DND-41 (cell line): ENCODE data around the gene CHM.
"Not testable (repeated sequence)": the region's sequence is repeated elsewhere in the genome, so short reads cannot be mapped to it uniquely, and the experiment has no call there.

ENCODE experiments used
- ATAC-seq: fragments of 200-7000 bp; cut with Tn5 transposase; 3 replicates; pipeline ENCODE4 v1.9.1; 2021; ENCODE audit warnings: low read depth; ENCODE audit not compliant: insufficient read depth
- DNase-seq: peaks from one replicate; pipeline ENCODE4 v3.0.0-alpha.2; 2020
- H2AFZ ChIP-seq: 2 replicates; pipeline ENCODE4 v1.6.0; 2012; ENCODE audit warnings: low read depth, low read length
- H3K27ac ChIP-seq: 2 replicates; pipeline ENCODE4 v1.5.1; 2012; ENCODE audit warnings: low read length, inconsistent platforms
- H3K27me3 ChIP-seq: fragments of 200-600 bp; sonication (generic); 2 replicates; pipeline ENCODE4 v1.6.0; 2012; ENCODE audit warnings: low read length, mild to moderate bottlenecking, inconsistent platforms; ENCODE audit not compliant: insufficient read depth, poor library complexity
- H3K36me3 ChIP-seq: 2 replicates; pipeline ENCODE4 v1.5.1; 2012; ENCODE audit warnings: low read length, inconsistent platforms; ENCODE audit not compliant: insufficient read depth
- H3K4me1 ChIP-seq: 2 replicates; pipeline ENCODE4 v1.5.1; 2012; ENCODE audit warnings: mild to moderate bottlenecking, low read length; ENCODE audit not compliant: insufficient read depth
- H3K4me2 ChIP-seq: 2 replicates; pipeline ENCODE4 v1.6.0; 2012; ENCODE audit warnings: mild to moderate bottlenecking, moderate library complexity, low read length, inconsistent platforms; ENCODE audit not compliant: insufficient read depth
- H3K4me3 ChIP-seq, 2 experiments: fragments of 200-600 bp in 1 of 2; shearing (Covaris generic) in 1 of 2; 2 replicates each; pipeline ENCODE4 v1.5.1; 2012 to 2016; ENCODE audit warnings: inconsistent platforms in 2 of 2, low read length in 2 of 2, mild to moderate bottlenecking in 2 of 2, low read depth in 1 of 2, moderate library complexity in 1 of 2
- H3K79me2 ChIP-seq: 2 replicates; pipeline ENCODE4 v1.6.0; 2012; ENCODE audit warnings: low read length, inconsistent platforms; ENCODE audit not compliant: insufficient read depth
- H3K9ac ChIP-seq: 2 replicates; pipeline ENCODE4 v1.6.0; 2012; ENCODE audit warnings: low read depth, mild to moderate bottlenecking, inconsistent platforms, low read length, moderate library complexity
- H3K9me3 ChIP-seq: 2 replicates; pipeline ENCODE4 v1.5.1; 2012; ENCODE audit warnings: low read length, moderate library complexity, mild to moderate bottlenecking, inconsistent platforms; ENCODE audit not compliant: insufficient read depth, severe bottlenecking
- H4K20me1 ChIP-seq: 2 replicates; pipeline ENCODE4 v1.6.0; 2012; ENCODE audit warnings: low read length; ENCODE audit not compliant: insufficient read depth
- CTCF ChIP-seq: IDR thresholded peaks from 2 replicates; pipeline ENCODE4 v1.5.1; 2012; ENCODE audit warnings: borderline replicate concordance, low read length, moderate library complexity, mild to moderate bottlenecking; ENCODE audit not compliant: poor library complexity, severe bottlenecking; ENCODE audit errors: extremely low read depth
- EZH2 ChIP-seq: IDR thresholded peaks from 3 replicates; pipeline ENCODE4 v1.6.1; 2012; ENCODE audit warnings: borderline replicate concordance, low read depth, mild to moderate bottlenecking, moderate library complexity, low read length, inconsistent platforms; ENCODE audit not compliant: severe bottlenecking

CHM gene

GRCh38 chrX:86023811-86024210 lies 23.5 kb downstream of the CHM start:
- no peak overlapping the region for H3K27ac ChIP-seq
- H3K4me3 ChIP-seq, result no peak overlapping the region
- no peak overlapping the region for H2AFZ ChIP-seq
- no peak overlapping the region for H3K9ac ChIP-seq
- H3K4me2 ChIP-seq, result no peak overlapping the region
- peaks cover 6% of the 10 kb centered on the region; the same call in 1 of the 2 replicates for H3K79me2 ChIP-seq
- TF ChIP-seq CTCF (no peak), EZH2 (no peak)
- no peaks in the 10 kb centered on the region for H3K4me1 ChIP-seq
- ATAC-seq (no peak), DNase-seq (no peak)
- H3K9me3 ChIP-seq, result no peaks in the 10 kb centered on the region
- H4K20me1 ChIP-seq, result no peaks in the 10 kb centered on the region
- H3K27me3 ChIP-seq, result no peaks in the 10 kb centered on the region
- H3K36me3 ChIP-seq, result peaks cover 19% of the 10 kb centered on the region; the same call in 1 of the 2 replicates

GRCh38 chrX:86021652-86022289 lies 25.6 kb downstream of the CHM start:
- no peak overlapping the region for H3K9ac ChIP-seq
- peaks cover 8% of the 10 kb centered on the region; the same call in 1 of the 2 replicates for H3K79me2 ChIP-seq
- H3K4me2 ChIP-seq, result no peak overlapping the region
- no peaks in the 10 kb centered on the region for H3K4me1 ChIP-seq
- H3K27ac ChIP-seq, result no peak overlapping the region
- H3K36me3 ChIP-seq, result peaks cover 25% of the 10 kb centered on the region; the same call in 1 of the 2 replicates
- H2AFZ ChIP-seq, result no peak overlapping the region
- TF ChIP-seq EZH2 (no peak), CTCF (no peak)
- H3K27me3 ChIP-seq, result no peaks in the 10 kb centered on the region
- ATAC-seq (no peak), DNase-seq (no peak)
- H3K4me3 ChIP-seq, result no peak overlapping the region
- no peaks in the 10 kb centered on the region for H4K20me1 ChIP-seq
- H3K9me3 ChIP-seq, result no peaks in the 10 kb centered on the region

- H3K4me1 ChIP-seq, result no peaks in the 10 kb centered on the region
- peaks cover 7% of the 10 kb centered on the region; the same call in 1 of the 2 replicates for H3K36me3 ChIP-seq
- H3K27ac ChIP-seq, result no peak overlapping the region
- H3K4me2 ChIP-seq, result no peak overlapping the region
- DNase-seq, result no peak
- H3K9ac ChIP-seq, result no peak overlapping the region
- no peak overlapping the region for H3K4me3 ChIP-seq
- no peaks in the 10 kb centered on the region for H3K27me3 ChIP-seq
- H4K20me1 ChIP-seq, result no peaks in the 10 kb centered on the region
- TF ChIP-seq CTCF, result no peak
- no peak overlapping the region for H2AFZ ChIP-seq
- H3K9me3 ChIP-seq, result no peaks in the 10 kb centered on the region
- ATAC-seq, result no peak
- H3K79me2 ChIP-seq, result peaks cover 8% of the 10 kb centered on the region
These were observed 31.2 kb downstream of the CHM start for GRCh38 chrX:86016139-86016538.

GRCh38 chrX:86014959-86015358 lies 32.4 kb downstream of the CHM start:
- H3K27me3 ChIP-seq, H3K4me1 ChIP-seq, H3K4me2 ChIP-seq, H3K27ac ChIP-seq, H4K20me1 ChIP-seq, H3K9me3 ChIP-seq, H2AFZ ChIP-seq, ATAC-seq, H3K36me3 ChIP-seq, H3K4me3 ChIP-seq, H3K9ac ChIP-seq, DNase-seq, H3K79me2 ChIP-seq: not testable (repeated sequence)
